Gastroesophageal sphincter (tissue), 3 donors: Measurements from ENCODE around the gene REC8.

Experiments
- EP300 ChIP-seq: sonication (generic); formaldehyde crosslinking; IDR thresholded peaks from one replicate; pipeline ENCODE4 v1.6.1; 2017; ENCODE audit warnings: antibody characterized with exemption, mild to moderate bottlenecking
- TF ChIP-seq, protein P1 (sequence below), 4 experiments: fragments of 200-600 bp in 2 of 4; fragments of 450-650 bp in 2 of 4; sonication (generic) in 1 of 4; IDR thresholded peaks; one replicate each; pipeline ENCODE4 v1.5.1; 2017 to 2019; ENCODE audit warnings: antibody characterized with exemption in 4 of 4, mild to moderate bottlenecking in 2 of 4, moderate library complexity in 2 of 4

DNA sequence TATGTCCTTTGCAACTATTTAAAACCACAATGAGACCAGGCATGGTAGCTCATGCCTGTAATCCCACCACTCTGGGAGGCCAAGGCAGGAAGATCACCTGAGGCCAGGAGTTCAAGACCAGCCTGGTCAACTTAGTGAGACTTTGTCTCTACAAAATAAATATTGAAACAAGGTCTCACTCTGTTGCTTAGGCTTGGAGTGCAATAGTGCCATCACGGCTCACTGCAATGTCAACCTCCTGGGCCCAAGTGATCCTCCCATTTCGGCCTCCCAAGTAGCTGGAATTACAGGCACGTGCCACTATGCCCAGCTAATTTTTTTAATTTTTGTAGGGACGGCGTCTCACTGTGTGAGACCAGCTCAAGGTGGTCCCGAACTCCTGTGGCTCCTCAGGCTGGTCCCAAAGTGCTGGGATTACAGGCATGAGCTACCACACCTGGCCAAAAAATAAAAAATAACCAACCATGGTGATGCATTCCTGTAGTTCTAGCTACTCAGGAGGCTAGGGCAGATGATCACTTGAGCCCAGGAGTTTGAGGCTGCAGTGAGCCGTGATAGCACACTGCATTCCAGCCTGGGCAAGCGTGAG, 42.4 kb upstream of the REC8 start:
- TF ChIP-seq, protein P1, sequence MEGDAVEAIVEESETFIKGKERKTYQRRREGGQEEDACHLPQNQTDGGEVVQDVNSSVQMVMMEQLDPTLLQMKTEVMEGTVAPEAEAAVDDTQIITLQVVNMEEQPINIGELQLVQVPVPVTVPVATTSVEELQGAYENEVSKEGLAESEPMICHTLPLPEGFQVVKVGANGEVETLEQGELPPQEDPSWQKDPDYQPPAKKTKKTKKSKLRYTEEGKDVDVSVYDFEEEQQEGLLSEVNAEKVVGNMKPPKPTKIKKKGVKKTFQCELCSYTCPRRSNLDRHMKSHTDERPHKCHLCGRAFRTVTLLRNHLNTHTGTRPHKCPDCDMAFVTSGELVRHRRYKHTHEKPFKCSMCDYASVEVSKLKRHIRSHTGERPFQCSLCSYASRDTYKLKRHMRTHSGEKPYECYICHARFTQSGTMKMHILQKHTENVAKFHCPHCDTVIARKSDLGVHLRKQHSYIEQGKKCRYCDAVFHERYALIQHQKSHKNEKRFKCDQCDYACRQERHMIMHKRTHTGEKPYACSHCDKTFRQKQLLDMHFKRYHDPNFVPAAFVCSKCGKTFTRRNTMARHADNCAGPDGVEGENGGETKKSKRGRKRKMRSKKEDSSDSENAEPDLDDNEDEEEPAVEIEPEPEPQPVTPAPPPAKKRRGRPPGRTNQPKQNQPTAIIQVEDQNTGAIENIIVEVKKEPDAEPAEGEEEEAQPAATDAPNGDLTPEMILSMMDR (IDR thresholded peaks at IDR 0.05): no peak
- no peak for TF ChIP-seq EP300
